ENCODE data around the gene ANGPT4. TPM values are rescaled to one million over a fixed set of nuclear protein-coding genes. Genes with fewer than 3 reads are reported as not detected.

ANGPT4 gene
- polyA plus RNA-seq, 1 of the 3 experiments (the other 2 are of a cell fraction): not detected

DNA sequence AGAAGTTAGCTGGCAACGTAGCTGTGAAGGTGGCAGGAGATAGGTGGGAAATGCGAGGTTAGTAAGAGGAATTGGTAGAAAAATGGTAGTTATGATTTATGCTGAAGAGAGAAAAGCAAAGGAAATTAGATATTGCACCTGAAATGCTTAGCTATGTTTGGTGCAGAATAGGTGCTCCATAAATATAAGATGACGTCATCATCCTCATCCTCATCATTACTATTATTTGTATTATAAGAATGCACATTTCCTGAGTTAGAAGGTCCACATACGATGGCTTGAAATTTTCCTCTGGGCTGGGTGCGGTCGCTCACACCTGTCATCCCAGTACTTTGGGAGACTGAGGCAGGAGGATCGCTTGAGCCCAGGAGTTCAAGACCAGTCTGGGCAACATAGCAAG lies 39.5 kb upstream of the ANGPT4 start:
- Histone ChIP-seq H3K9me2 (no peaks in the 10 kb centered on the region), H3K4me1 (ENCODE audit: control insufficient read depth in 1 of 2, insufficient read depth in 2 of 2, low read depth in 1 of 2, low read length in 1 of 2) (peaks cover 0 to 3% of the 10 kb centered on the region in 2 experiments; a peak in 1 of 4 replicates), H3K9ac (no peak overlapping the region), H2AFZ (ENCODE audit: low read depth) (no peak overlapping the region), H3F3A (replicated peaks; ENCODE audit: insufficient read depth) (no peaks in the 10 kb centered on the region), H3K27me3 (ENCODE audit: insufficient read depth) (no peaks in the 10 kb centered on the region; the same call in 1 of the 2 replicates), H3K27ac (ENCODE audit: low read depth in 2 of 2, low read length in 1 of 2) (no peak overlapping the region), H3K4me3 (ENCODE audit: low read depth in 2 of 2, low read length in 1 of 2) (no peak overlapping the region), H4K20me1 (ENCODE audit: insufficient read depth) (no peaks in the 10 kb centered on the region), H3K79me2 (ENCODE audit: insufficient read depth) (no peaks in the 10 kb centered on the region), H3K9me3 (no peaks in the 10 kb centered on the region), H3K4me2 (no peak overlapping the region), H3K36me3 (replicated peaks in 1 of 2; ENCODE audit: control insufficient read depth in 1 of 2, insufficient read depth in 2 of 2, low read length in 1 of 2) (no peaks in the 10 kb centered on the region)
- ChIA-PET CTCF (interaction anchor here (0.6 to 9.3 kb wide), 47 partner anchors 11 to 1045 kb away, joined by 3 to 267 read pairs (median 5); partner anchors contain the start of genes FAM110A and SLC52A3), POLR2A (interaction anchor here (0.8 kb wide), 1 partner anchor 136 kb away, joined by 3 read pairs; no protein-coding TSS in a partner anchor)
- TF ChIP-seq RFX5 (IDR thresholded peaks at IDR 0.05; ENCODE audit: low read length) (no peak), JUND (IDR thresholded peaks at IDR 0.05) (no peak), YY1 (IDR thresholded peaks at IDR 0.05; ENCODE audit: low read depth) (no peak), SIN3A (IDR thresholded peaks at IDR 0.05; ENCODE audit: borderline replicate concordance, low read depth, low read length) (no peak), USF1 (IDR thresholded peaks at IDR 0.05; ENCODE audit: borderline replicate concordance, low read depth) (no peak), GATA2 (CRISPR knock-in tag; IDR thresholded peaks at IDR 0.05) (no peak), ELF1 (IDR thresholded peaks at IDR 0.05) (no peak), NRF1 (IDR thresholded peaks at IDR 0.05; ENCODE audit: low read depth, low read length) (no peak), MXI1 (IDR thresholded peaks at IDR 0.05; ENCODE audit: low read depth, low read length) (no peak), PBX3 (IDR thresholded peaks at IDR 0.05) (no peak)
- TF ChIP-seq, protein P1, sequence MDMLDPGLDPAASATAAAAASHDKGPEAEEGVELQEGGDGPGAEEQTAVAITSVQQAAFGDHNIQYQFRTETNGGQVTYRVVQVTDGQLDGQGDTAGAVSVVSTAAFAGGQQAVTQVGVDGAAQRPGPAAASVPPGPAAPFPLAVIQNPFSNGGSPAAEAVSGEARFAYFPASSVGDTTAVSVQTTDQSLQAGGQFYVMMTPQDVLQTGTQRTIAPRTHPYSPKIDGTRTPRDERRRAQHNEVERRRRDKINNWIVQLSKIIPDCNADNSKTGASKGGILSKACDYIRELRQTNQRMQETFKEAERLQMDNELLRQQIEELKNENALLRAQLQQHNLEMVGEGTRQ (IDR thresholded peaks at IDR 0.05; ENCODE audit: borderline replicate concordance, low read depth, low read length): no peak
- TF ChIP-seq, protein P2, sequence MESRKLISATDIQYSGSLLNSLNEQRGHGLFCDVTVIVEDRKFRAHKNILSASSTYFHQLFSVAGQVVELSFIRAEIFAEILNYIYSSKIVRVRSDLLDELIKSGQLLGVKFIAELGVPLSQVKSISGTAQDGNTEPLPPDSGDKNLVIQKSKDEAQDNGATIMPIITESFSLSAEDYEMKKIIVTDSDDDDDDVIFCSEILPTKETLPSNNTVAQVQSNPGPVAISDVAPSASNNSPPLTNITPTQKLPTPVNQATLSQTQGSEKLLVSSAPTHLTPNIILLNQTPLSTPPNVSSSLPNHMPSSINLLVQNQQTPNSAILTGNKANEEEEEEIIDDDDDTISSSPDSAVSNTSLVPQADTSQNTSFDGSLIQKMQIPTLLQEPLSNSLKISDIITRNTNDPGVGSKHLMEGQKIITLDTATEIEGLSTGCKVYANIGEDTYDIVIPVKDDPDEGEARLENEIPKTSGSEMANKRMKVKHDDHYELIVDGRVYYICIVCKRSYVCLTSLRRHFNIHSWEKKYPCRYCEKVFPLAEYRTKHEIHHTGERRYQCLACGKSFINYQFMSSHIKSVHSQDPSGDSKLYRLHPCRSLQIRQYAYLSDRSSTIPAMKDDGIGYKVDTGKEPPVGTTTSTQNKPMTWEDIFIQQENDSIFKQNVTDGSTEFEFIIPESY (IDR thresholded peaks at IDR 0.05; ENCODE audit: borderline replicate concordance, low read depth): no peak
- 64% methylated on average over 7 of the region's 7 CpGs for WGBS (ENCODE audit: low lambda C conversion rate)
- DNase-seq: no peak

DNA sequence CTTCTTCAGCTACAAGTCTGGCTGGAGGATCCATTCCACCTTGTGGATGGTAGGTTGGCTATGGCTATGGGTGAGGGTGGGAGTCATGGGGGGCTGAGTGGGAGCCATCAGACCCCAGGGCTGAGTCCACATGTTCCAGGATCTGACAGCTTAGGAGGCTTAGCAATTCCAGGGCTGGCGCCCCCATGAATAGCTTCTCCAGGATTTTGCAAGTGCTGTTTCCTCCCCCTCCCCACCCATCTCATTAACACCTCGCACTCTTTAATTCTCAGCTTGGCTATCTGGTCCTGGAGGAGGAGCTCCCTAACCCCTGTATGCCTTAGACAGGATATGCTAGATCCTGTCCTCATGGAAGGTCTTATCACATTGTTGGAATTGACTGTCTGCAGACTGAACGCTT lies 39.0 kb upstream of the ANGPT4 start:
- ChIA-PET CTCF (interaction anchor here (0.6 to 9.3 kb wide), 21 partner anchors 10 to 257 kb away, joined by 3 to 267 read pairs (median 4); partner anchors contain the start of genes FAM110A and SLC52A3), POLR2A (no interaction called here)
- Histone ChIP-seq H3K9ac (no peak overlapping the region), H3K27ac (ENCODE audit: low read depth in 2 of 2, low read length in 1 of 2) (no peak overlapping the region), H4K20me1 (ENCODE audit: insufficient read depth) (no peaks in the 10 kb centered on the region), H3F3A (replicated peaks; ENCODE audit: insufficient read depth) (no peaks in the 10 kb centered on the region), H3K27me3 (ENCODE audit: insufficient read depth) (no peaks in the 10 kb centered on the region; the same call in 1 of the 2 replicates), H3K36me3 (replicated peaks in 1 of 2; ENCODE audit: control insufficient read depth in 1 of 2, insufficient read depth in 2 of 2, low read length in 1 of 2) (no peaks in the 10 kb centered on the region), H3K9me2 (no peaks in the 10 kb centered on the region), H3K4me2 (no peak overlapping the region), H3K9me3 (no peaks in the 10 kb centered on the region), H3K4me1 (ENCODE audit: control insufficient read depth in 1 of 2, insufficient read depth in 2 of 2, low read depth in 1 of 2, low read length in 1 of 2) (peaks cover 0 to 3% of the 10 kb centered on the region in 2 experiments; a peak in 1 of 4 replicates), H2AFZ (ENCODE audit: low read depth) (no peak overlapping the region), H3K4me3 (ENCODE audit: low read depth in 2 of 2, low read length in 1 of 2) (no peak overlapping the region), H3K79me2 (ENCODE audit: insufficient read depth) (no peaks in the 10 kb centered on the region)
- no peak for DNase-seq
- TF ChIP-seq POLR2AphosphoS5 (IDR thresholded peaks at IDR 0.05; ENCODE audit: low read depth, low read length): no peak
- no peak for TF ChIP-seq CTCF (IDR thresholded peaks at IDR 0.05)
- no peak for TF ChIP-seq USF1 (IDR thresholded peaks at IDR 0.05; ENCODE audit: borderline replicate concordance, low read depth)
- TF ChIP-seq JUND (IDR thresholded peaks at IDR 0.05): no peak
- 42% methylated on average over 2 of the region's 3 CpGs for WGBS (ENCODE audit: low lambda C conversion rate)
